HG03196 (cell line): ENCODE data around the gene ZNF511.

Experiments
- ATAC-seq: cut with Tn5 transposase; IDR thresholded peaks from one replicate; pipeline ENCODE4 v1.9.1; 2021; ENCODE audit not compliant: unreplicated experiment

ZNF511 gene

GRCh38 chr10:133351408-133352318 is 42.9 kb downstream of the ZNF511 start:
- ATAC-seq, result no peak

- ATAC-seq, result no peak
Measured at GRCh38 chr10:133353202-133353959, 44.7 kb downstream of the ZNF511 start.

- ATAC-seq, result no peak
Measured at GRCh38 chr10:133353988-133354605, 45.4 kb downstream of the ZNF511 start.

GRCh38 chr10:133354672-133355240 is 46.0 kb downstream of the ZNF511 start:
- ATAC-seq, result no peak

- ATAC-seq, result no peak
Measured at GRCh38 chr10:133355266-133355665, 46.6 kb downstream of the ZNF511 start.

GRCh38 chr10:133355991-133356390 is 47.3 kb downstream of the ZNF511 start:
- no peak for ATAC-seq

GRCh38 chr10:133356549-133357284 is 48.0 kb downstream of the ZNF511 start:
- ATAC-seq, result no peak

GRCh38 chr10:133357285-133358161 is 48.8 kb downstream of the ZNF511 start, which contains the start of gene FUOM:
Gene FUOM (minus strand): TSS chr10:133358019. CDS start chr10:133358007, 12 bp downstream.
- peak; percentile 57 for ATAC-seq

- ATAC-seq, result no peak
Measured at GRCh38 chr10:133358162-133358924, 49.6 kb downstream of the ZNF511 start.

GRCh38 chr10:133358925-133359310 is 50.2 kb downstream of the ZNF511 start:
- no peak for ATAC-seq

GRCh38 chr10:133359554-133359971 is 50.8 kb downstream of the ZNF511 start:
- no peak for ATAC-seq

- no peak for ATAC-seq
Measured at GRCh38 chr10:133359972-133360610, 51.4 kb downstream of the ZNF511 start.

- ATAC-seq, result no peak
Measured at GRCh38 chr10:133361227-133361626, 52.5 kb downstream of the ZNF511 start.

- no peak for ATAC-seq
Measured at GRCh38 chr10:133361773-133362441, 53.2 kb downstream of the ZNF511 start.
